Ovary (tissue), 9 donors: Measurements from ENCODE around the gene CAPG. TPM values are rescaled to one million over a fixed set of nuclear protein-coding genes. Genes with fewer than 3 reads are reported as not detected.

Source experiments
- DNase-seq, 5 donors: peaks; one replicate each; pipeline ENCODE4 v3.0.0-alpha.2; 2019 to 2020
- H3K27ac ChIP-seq, 2 donors: fragments of 200-600 bp; one replicate each; pipeline versions ENCODE4 v1.5.1 to v1.8.0; 2019 to 2022
- H3K27me3 ChIP-seq: fragments of 200-600 bp; one replicate; pipeline ENCODE4 v1.8.0; 2022
- H3K36me3 ChIP-seq: fragments of 200-600 bp; sonication (generic); one replicate; pipeline ENCODE4 v1.5.1; 2019
- H3K4me1 ChIP-seq: one replicate; pipeline ENCODE4 v1.8.1; 2013; ENCODE audit warnings: mild to moderate bottlenecking, moderate library complexity; ENCODE audit not compliant: insufficient read depth
- H3K4me3 ChIP-seq: fragments of 200-600 bp; sonication (generic); one replicate; pipeline ENCODE4 v1.5.1; 2017
- H3K9me3 ChIP-seq, 2 donors: fragments of 200-600 bp in 1 of 2; sonication (generic) in 1 of 2; one replicate each; pipeline versions ENCODE4 v1.5.1 to v1.8.1; 2013 to 2019; ENCODE audit warnings: mild to moderate bottlenecking in 1 of 2, moderate library complexity in 1 of 2
- EP300 ChIP-seq: sonication (generic); formaldehyde crosslinking; IDR thresholded peaks from one replicate; pipeline ENCODE4 v1.6.1; 2017; ENCODE audit warnings: antibody characterized with exemption
- POLR2A ChIP-seq: fragments of 450-650 bp; IDR thresholded peaks from one replicate; pipeline ENCODE4 v1.6.1; 2017; ENCODE audit warnings: antibody characterized with exemption, mild to moderate bottlenecking, moderate library complexity
- WGBS, 3 donors: extraction: QIAGEN DNeasy Blood & Tissue Kit in 1 of 3; methylation state at CpG; one replicate each; pipeline versions ENCODE4 v1.1.5 to v1.1.7; 2013 to 2017; 5-methylcytosine and 5-hydroxymethylcytosine counted together
- intact Hi-C, 4 donors: fragments of 100-400 bp; cut with DNase I; formaldehyde crosslinking; loops; one replicate each; pipeline versions ENCODE4 v1.11.0 to v1.15.1; 2022 to 2023
- polyA plus RNA-seq, 2 donors: library from polyadenylated mRNA; stranded (reverse); fragments of 200-250 nt in 1 of 2; fragments of 350-450 nt in 1 of 2; fragmentation: Illumina TruSeq in 1 of 2; extraction: RNeasy Lipid Tissue Mini Kit (QIAGEN cat#74804) in 1 of 2; gene quantifications; one replicate each; pipeline ENCODE4 v1.2.3, GENCODE V29; 2013 to 2014
- total RNA-seq, 7 donors: library from RNA; depleted of rRNA in 2 of 7; stranded (reverse); fragments of >200 nt in 2 of 7; fragmentation: NEBNext Ultra II Directional in 3 of 7; extraction: Animal tissue kit (Norgen Biotek cat#: 25700) in 3 of 7; gene quantifications; one replicate each; pipeline versions ENCODE4 v1.1.0 to v1.2.4, GENCODE V29; 2016 to 2023
- TF ChIP-seq, protein P1 (sequence below), 3 donors: fragments of 450-650 bp in 2 of 3; fragments of 200-600 bp in 1 of 3; IDR thresholded peaks; one replicate each; pipeline versions ENCODE4 v1.5.1 to v1.8.0; 2016 to 2022; ENCODE audit warnings: antibody characterized with exemption in 3 of 3, mild to moderate bottlenecking in 1 of 3
- donor health status: DM: no; HTN: no; CAD: no; lungs with moderate emphysema.
- donor health status: DM: no; HTN: no; CAD: no.
- donor health status: Bipolar disorder and iron deficiency.
- donor health status: DM: yes; HTN: yes; CAD: no.
- donor health status: DM: no; HTN: no; CAD: no.
- donor health status: DM: yes; HTN: yes; CAD: no.

Gene CAPG
- total and polyA plus RNA-seq, 9 donors, result 6.8 to 97.8 (median 22.8) TPM

- H3K27me3 ChIP-seq, result no peaks in the 10 kb centered on the region
- no peaks in the 10 kb centered on the region for H3K4me1 ChIP-seq
- no peak overlapping the region for H3K4me3 ChIP-seq
- DNase-seq, result no peak
- H3K9me3 ChIP-seq, result no peaks in the 10 kb centered on the region
- 72 to 80% (median 80%) methylated on average over 3 of the region's 3 CpGs for WGBS, 3 donors
- H3K36me3 ChIP-seq, result no peaks in the 10 kb centered on the region
- intact Hi-C loops, result no loop called here
- TF ChIP-seq POLR2A (no peak), EP300 (no peak)
- TF ChIP-seq, protein P1, sequence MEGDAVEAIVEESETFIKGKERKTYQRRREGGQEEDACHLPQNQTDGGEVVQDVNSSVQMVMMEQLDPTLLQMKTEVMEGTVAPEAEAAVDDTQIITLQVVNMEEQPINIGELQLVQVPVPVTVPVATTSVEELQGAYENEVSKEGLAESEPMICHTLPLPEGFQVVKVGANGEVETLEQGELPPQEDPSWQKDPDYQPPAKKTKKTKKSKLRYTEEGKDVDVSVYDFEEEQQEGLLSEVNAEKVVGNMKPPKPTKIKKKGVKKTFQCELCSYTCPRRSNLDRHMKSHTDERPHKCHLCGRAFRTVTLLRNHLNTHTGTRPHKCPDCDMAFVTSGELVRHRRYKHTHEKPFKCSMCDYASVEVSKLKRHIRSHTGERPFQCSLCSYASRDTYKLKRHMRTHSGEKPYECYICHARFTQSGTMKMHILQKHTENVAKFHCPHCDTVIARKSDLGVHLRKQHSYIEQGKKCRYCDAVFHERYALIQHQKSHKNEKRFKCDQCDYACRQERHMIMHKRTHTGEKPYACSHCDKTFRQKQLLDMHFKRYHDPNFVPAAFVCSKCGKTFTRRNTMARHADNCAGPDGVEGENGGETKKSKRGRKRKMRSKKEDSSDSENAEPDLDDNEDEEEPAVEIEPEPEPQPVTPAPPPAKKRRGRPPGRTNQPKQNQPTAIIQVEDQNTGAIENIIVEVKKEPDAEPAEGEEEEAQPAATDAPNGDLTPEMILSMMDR (IDR thresholded peaks at IDR 0.05), result no peak
- no peak overlapping the region for H3K27ac ChIP-seq
Observed at GRCh38 chr2:85427300-85427835, 17.2 kb upstream of the CAPG start.

- Histone ChIP-seq H3K27ac (no peak overlapping the region), H3K27me3 (no peaks in the 10 kb centered on the region), H3K4me3 (no peak overlapping the region), H3K9me3 (no peaks in the 10 kb centered on the region), H3K4me1 (no peaks in the 10 kb centered on the region), H3K36me3 (no peaks in the 10 kb centered on the region)
- no peak for DNase-seq
- WGBS, 3 donors, result 90 to 95% (median 93%) methylated on average over 3 of the region's 3 CpGs
- intact Hi-C loops, result no loop called here
- no peak for TF ChIP-seq POLR2A
- TF ChIP-seq EP300, result no peak
- TF ChIP-seq, protein P1 (IDR thresholded peaks at IDR 0.05), result no peak
Observed at GRCh38 chr2:85425588-85425987, 15.4 kb upstream of the CAPG start.

DNA sequence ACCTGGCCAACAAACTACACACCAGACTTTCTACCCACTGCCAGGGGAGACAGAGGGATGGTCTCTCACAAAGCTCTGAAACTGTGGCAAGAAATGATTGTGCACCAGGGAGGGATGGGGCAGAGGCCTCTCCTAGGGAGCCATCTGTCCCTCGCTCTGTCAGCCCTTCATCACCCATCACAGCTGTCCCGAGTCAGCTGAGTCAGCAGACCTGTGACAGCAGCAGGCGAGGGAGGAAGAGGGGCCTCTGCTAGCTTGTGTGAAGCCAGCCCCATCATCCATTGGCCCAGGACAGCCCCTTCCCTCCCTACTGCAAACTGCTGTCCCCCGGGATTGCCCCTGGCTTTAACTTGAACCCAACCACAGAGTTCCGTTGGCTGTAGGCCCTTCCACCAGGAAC, 13.4 kb upstream of the CAPG start:
- Histone ChIP-seq H3K36me3 (no peaks in the 10 kb centered on the region), H3K27ac (no peak overlapping the region), H3K9me3 (no peaks in the 10 kb centered on the region), H3K4me1 (peaks cover 5% of the 10 kb centered on the region), H3K27me3 (no peaks in the 10 kb centered on the region), H3K4me3 (no peak overlapping the region)
- WGBS, 3 donors, result 76 to 83% (median 77%) methylated on average over 5 of the region's 5 CpGs
- TF ChIP-seq EP300 (no peak), POLR2A (no peak)
- TF ChIP-seq, protein P1 (IDR thresholded peaks at IDR 0.05), result no peak
- no peak for DNase-seq
- intact Hi-C loops, result loop anchor here in 1 of 4 donors (5.0 kb wide), 1 partner anchor 129 kb away; no protein-coding TSS in a partner anchor

DNA sequence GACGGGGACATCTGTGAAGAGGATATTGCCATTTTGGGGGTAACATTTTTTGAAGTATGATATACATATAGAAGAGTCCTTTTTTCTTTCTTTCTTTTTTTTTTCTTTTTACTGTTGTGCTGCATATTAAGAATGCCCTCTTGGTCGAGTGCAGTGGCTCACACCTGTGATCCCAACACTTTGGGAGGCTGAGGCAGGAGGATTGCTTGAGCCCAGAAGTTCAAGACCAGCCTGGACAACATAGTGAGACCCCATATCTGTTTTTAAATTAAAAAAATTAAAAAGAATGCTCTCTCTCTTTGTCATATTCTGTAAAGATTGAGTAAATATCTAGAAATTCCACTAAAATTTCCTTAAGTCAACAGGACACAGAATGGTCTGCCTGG, 11.9 kb upstream of the CAPG start:
- Histone ChIP-seq H3K36me3 (no peaks in the 10 kb centered on the region), H3K4me3 (no peak overlapping the region), H3K27me3 (no peaks in the 10 kb centered on the region), H3K27ac (no peak overlapping the region), H3K9me3 (no peaks in the 10 kb centered on the region), H3K4me1 (peaks cover 5% of the 10 kb centered on the region)
- intact Hi-C loops, result loop anchor here in 1 of 4 donors (5.0 kb wide), 1 partner anchor 130 kb away; no protein-coding TSS in a partner anchor
- WGBS, 3 donors, result 85 to 97% (median 95%) methylated on average over 2 of the region's 2 CpGs
- DNase-seq, result no peak
- TF ChIP-seq EP300, result no peak
- TF ChIP-seq POLR2A, result no peak
- TF ChIP-seq, protein P1 (IDR thresholded peaks at IDR 0.05), result no peak
